Fibroblast of pulmonary artery (primary cell): ENCODE data around the gene JPH2.

ENCODE experiments used
- DNase-seq: peaks from one replicate; pipeline ENCODE4 v3.0.0-alpha.2; 2010; ENCODE audit warnings: low read depth
- H3K4me3 ChIP-seq: replicated peaks from 2 replicates; pipeline ENCODE4 v1.5.1; 2011; ENCODE audit warnings: low read depth, mild to moderate bottlenecking, control low read depth, low read length, moderate library complexity
- CTCF ChIP-seq: IDR thresholded peaks from 2 replicates; pipeline ENCODE4 v1.5.1; 2011; ENCODE audit warnings: mild to moderate bottlenecking, control low read depth, low read length, inconsistent platforms; ENCODE audit errors: missing control alignments

Gene JPH2

GRCh38 chr20:44151621-44152416 lies 35.2 kb downstream of the JPH2 start:
- no peak for TF ChIP-seq CTCF
- no peak for DNase-seq
- H3K4me3 ChIP-seq: no peak overlapping the region

DNA sequence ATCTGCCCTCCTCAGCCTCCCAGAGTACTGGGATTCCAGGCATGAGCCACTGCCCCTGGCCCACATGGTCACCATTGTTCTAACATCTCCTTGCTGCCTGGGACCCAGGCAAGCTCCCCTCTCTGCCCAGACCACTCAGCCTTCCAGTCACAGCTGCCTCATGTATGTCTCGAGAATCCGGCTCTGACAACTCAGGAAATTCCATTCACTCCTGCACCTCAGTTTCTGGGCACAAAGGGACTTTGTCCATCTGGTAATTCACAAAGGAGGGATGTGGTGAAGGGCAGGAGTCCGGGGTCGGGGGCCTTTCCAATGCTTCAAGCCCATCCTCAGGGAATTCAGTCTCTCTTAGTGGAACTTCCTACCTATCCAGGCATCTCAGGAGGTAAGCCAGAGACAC lies 40.7 kb downstream of the JPH2 start:
- TF ChIP-seq CTCF: no peak
- DNase-seq: peak; percentile 10
- no peak overlapping the region for H3K4me3 ChIP-seq

DNA sequence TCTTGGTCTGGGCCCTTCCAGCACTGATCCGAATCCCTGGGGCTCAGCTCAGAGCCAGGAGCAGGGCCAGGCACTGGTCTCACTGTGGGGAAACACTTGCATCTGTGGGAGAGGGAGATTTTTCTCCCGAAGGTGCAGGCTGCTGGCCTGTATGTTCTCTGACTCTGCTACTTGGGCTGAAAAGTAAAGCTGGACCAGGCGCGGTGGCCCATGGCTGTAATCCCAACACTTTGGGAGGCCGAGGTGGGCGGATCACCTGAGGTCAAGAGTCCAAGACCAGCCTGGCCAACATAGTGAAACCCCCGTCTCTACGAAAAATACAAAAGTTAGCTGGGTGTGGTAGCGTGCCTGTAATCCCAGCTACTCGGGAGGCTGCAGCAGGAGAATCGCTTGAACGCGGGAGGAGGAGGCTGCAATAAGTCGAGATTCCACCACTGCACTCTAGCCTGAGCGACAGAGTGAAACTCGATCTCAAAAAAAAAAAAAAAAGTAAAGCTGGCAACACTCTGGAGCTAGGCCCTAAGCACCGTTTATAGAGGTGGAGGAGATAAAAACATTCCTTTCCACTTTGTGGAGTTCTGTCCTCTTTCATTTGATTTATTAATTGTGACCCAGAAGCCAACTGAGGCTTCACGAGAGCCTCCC lies 41.7 kb downstream of the JPH2 start:
- no peak overlapping the region for H3K4me3 ChIP-seq
- TF ChIP-seq CTCF: no peak
- DNase-seq: no peak

GRCh38 chr20:44143936-44144335 lies 43.1 kb downstream of the JPH2 start:
- H3K4me3 ChIP-seq: no peak overlapping the region
- DNase-seq: no peak

DNA sequence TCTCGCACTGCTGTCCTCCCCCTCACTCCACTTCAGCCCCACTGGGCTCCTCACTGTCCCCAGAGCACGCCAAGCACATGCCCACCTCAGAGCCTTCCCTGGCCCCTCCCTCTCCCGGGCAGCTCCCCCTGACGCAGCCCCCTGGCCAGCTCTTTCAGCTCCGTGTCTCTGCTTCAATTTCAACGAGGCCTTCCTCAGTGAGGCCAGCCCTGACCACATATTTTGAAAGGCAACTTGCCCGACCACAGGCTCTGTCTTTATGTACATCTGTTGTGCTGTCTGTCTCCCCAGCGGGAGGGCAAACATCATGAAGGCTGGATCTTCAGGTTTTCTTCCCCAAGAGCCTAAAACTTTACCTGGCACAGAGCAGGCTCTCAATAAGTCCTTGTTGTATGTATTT lies 44.6 kb downstream of the JPH2 start:
- H3K4me3 ChIP-seq: no peak overlapping the region
- DNase-seq: peak; percentile 24

More at GRCh38 chr20:44143936-44144335, 43.1 kb downstream of the JPH2 start:
- TF ChIP-seq CTCF: no peak

DNA sequence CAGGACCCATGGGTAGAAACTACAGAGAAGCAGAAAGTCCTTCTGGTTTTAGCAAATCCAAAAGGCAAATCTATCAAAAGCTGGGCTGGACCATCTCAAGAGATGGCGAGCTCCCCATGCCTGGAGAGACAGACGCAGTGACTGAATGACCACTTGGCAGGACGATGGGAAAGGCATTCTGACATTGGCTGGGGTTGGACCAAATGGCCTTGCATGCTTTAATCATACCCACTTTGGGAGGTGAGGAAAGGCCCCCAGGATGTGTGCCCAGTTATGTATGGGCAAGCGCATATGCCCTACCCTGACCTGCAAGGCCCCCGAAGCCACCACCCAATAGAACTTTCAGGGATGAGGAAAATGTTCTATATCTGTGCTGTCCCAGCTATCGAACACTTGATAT lies 45.1 kb downstream of the JPH2 start:
- no peak overlapping the region for H3K4me3 ChIP-seq
- no peak for TF ChIP-seq CTCF
- DNase-seq: no peak

More for the DNA sequence above, 44.6 kb downstream of the JPH2 start:
- TF ChIP-seq CTCF: no peak
